GM12891 (cell line): ENCODE measurements around the gene SPACA6.
"Not testable (repeated sequence)": the region's sequence is repeated elsewhere in the genome, so short reads cannot be mapped to it uniquely, and the experiment has no call there.

Source experiments
- DNase-seq: peaks from one replicate; pipeline ENCODE4 v3.0.0; 2011; ENCODE audit warnings: low spot score; ENCODE audit not compliant: insufficient read length
- FAIRE-seq: peaks from 2 replicates; lab custom pipeline; 2011; peaks lifted over from hg19 to GRCh38; lab: Jason Lieb, UNC
- PAX5 ChIP-seq: IDR thresholded peaks from 2 replicates; pipeline ENCODE4 v1.6.1; 2011; ENCODE audit warnings: low read length, moderate library complexity, mild to moderate bottlenecking; ENCODE audit not compliant: insufficient read depth, severe bottlenecking
- POLR2A ChIP-seq: IDR thresholded peaks from 2 replicates; pipeline ENCODE4 v1.6.1; 2011; ENCODE audit warnings: low read depth, low read length, control low read depth
- POLR2AphosphoS5 ChIP-seq: IDR thresholded peaks from 2 replicates; pipeline ENCODE4 v1.6.1; 2011; ENCODE audit warnings: low read depth, low read length, control low read depth
- POU2F2 ChIP-seq: IDR thresholded peaks from 2 replicates; pipeline ENCODE4 v1.6.1; 2011; ENCODE audit warnings: low read depth, mild to moderate bottlenecking, control low read depth, low read length, moderate library complexity
- SPI1 ChIP-seq: IDR thresholded peaks from 2 replicates; pipeline ENCODE4 v1.6.1; 2011; ENCODE audit warnings: low read depth, low read length, control low read depth
- TAF1 ChIP-seq: IDR thresholded peaks from 2 replicates; pipeline ENCODE4 v1.6.1; 2011; ENCODE audit warnings: low read depth, low read length, control low read depth

The SPACA6 gene

DNA sequence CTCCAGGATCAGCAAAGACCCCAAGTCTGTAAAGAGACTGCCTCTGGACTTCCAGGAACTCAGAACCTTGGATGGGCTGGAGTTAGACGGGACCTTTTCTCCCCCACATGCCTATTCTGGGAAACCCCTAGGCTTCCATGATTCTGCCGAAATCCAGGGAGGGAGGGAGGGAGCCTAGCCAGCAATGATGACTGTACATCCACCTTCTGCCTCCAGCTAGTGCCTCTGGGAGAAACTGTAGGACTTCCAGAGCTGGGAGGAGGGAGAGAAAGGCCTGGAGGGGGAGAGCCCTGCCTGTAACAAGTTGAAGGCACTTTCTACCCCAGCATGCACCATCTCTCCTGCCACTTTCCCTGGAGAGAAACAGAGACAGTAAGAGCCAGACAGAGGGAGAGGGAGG, 36.7 kb downstream of the SPACA6 start:
- FAIRE-seq (no peak), DNase-seq (no peak)
- TF ChIP-seq POU2F2 = no peak
- no peak for TF ChIP-seq POLR2AphosphoS5
- TF ChIP-seq TAF1 = no peak
- no peak for TF ChIP-seq PAX5
- no peak for TF ChIP-seq SPI1
- no peak for TF ChIP-seq POLR2A

DNA sequence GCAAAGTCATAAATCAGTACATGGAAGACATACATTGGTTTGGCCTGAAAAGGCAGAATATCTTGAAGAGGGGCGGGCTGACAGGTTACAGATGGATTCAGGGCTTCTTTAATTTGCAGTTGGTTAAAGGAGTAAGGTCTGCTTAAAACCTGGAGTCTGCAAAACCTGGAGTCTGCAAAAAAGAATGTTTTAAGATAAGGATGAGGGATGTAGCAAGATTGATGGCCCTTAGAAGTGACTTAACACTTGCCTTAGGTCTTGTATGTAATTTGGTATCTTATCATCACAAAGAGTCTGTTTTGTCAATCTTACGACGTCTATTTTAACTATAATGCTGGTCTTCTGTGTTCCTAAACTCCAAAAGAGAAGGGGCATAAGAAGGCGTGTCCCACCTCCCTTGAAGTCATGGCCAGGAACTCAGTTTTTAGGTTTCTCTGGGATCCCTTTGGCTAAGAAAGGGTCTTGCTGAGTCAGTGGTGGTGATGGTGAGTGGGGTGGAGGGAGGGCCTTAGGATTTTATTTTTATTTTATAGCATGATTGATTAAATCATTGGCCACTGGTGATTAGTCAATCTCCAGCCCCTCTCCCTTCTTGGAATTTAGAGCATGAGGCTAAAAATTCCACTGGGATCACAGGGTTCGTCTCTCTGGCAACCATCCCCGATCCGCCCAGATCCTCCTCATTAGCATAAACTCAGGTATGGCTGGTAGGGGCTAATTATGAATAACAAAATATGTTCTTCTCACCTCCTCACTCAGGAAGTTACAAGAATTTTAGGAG, 40.8 kb downstream of the SPACA6 start:
- DNase-seq (no peak), FAIRE-seq (no peak)

DNA sequence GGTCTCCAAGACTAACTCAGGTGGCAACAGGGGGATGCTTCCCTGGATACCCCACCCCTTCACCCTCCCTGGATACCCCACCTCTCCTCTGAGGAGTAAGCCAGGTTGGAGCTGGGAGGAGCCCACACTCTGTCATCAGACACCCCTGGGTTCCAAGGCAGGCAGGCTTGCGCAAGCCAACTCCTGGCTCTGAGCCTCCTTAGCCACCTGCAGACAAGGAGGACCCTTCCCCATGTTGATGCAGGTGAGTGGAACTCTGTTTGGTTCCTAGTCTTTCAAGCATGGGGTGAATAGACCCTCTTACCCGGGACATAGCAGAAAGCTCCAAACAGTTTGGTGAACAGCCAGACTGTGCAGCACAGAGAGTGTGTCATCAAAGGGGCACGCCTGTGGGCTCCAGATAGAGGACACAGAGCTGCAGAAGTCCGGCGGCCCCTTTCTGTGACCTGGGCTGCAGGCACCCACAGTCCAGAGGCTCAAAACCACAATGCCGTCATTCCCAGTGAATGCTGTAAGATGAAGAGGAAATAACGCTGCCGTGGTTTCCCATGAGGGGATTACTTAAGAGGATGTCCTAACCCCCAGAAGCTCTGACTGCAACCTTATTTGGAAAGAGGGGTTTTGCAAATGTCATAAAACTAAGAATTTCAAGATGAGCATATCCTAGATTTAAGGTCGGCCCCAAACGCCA, 42.8 kb downstream of the SPACA6 start:
- FAIRE-seq (no peak), DNase-seq (no peak)

More for the DNA sequence above, 40.8 kb downstream of the SPACA6 start:
- no peak for TF ChIP-seq SPI1
- no peak for TF ChIP-seq TAF1
- TF ChIP-seq PAX5 = no peak
- TF ChIP-seq POLR2AphosphoS5 = no peak
- no peak for TF ChIP-seq POLR2A
- no peak for TF ChIP-seq POU2F2

DNA sequence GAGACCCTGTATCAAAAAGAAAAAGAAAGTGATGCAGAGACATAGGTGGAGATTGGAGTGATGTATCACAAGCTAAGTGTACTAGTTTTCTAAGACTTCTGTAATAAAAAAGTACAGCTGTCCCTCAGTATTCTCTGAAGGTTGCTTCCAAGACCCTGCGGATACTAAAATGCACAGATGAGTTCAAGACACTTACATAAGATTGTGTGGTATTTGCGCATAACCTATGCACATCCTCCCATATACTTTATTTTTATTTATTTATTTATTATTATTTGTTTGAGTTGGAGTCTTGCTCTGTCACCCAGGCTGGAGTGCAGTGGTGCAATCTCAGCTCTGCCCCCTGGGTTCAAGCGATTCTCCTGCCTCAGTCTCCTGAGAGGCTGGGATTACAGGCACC, 44.3 kb downstream of the SPACA6 start:
- no peak for DNase-seq
- TF ChIP-seq POU2F2 (no peak), SPI1 (no peak), POLR2A (no peak), TAF1 (no peak), PAX5 (no peak), POLR2AphosphoS5 (no peak)
- no peak for FAIRE-seq

More for the DNA sequence above, 42.8 kb downstream of the SPACA6 start:
- TF ChIP-seq POLR2A = no peak
- TF ChIP-seq SPI1 = no peak
- no peak for TF ChIP-seq PAX5
- TF ChIP-seq POU2F2 = no peak
- TF ChIP-seq TAF1 = no peak
- no peak for TF ChIP-seq POLR2AphosphoS5

DNA sequence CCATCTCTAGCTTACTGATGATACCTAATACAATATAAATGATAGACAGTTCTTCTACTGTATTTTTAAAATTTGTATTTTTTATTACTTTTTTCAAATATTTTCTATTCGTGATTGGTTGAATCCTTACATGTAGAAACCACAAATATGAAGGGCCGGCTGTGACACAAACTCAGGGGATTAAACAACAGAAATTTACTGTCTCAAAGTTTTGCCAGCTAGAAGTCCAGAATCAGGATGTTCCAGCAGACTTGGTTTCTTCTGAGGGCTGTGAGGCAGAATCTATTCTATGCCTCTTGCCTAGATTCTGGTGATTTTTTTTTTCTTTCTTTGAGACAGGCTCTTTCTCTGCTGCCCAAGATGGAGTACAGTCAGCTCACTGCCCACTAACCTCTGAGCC, 44.8 kb downstream of the SPACA6 start:
- no peak for FAIRE-seq
- TF ChIP-seq PAX5 (no peak), POLR2A (no peak), POU2F2 (no peak), TAF1 (no peak), SPI1 (no peak), POLR2AphosphoS5 (no peak)
- no peak for DNase-seq

GRCh38 chr19:51738523-51738922, 45.4 kb downstream of the SPACA6 start:
- not testable (repeated sequence) for FAIRE-seq, DNase-seq

GRCh38 chr19:51739466-51740213, 46.5 kb downstream of the SPACA6 start:
- TF ChIP-seq POLR2A = no peak
- no peak for TF ChIP-seq SPI1
- no peak for TF ChIP-seq TAF1
- no peak for TF ChIP-seq PAX5
- DNase-seq = no peak
- no peak for FAIRE-seq

- TF ChIP-seq TAF1 (no peak), POLR2AphosphoS5 (no peak), SPI1 (no peak), POU2F2 (no peak), POLR2A (no peak)
- FAIRE-seq = no peak
- no peak for DNase-seq
Observed at GRCh38 chr19:51740356-51740755, 47.2 kb downstream of the SPACA6 start.

- DNase-seq = no peak
Observed at GRCh38 chr19:51742789-51743188, 49.7 kb downstream of the SPACA6 start.

More at GRCh38 chr19:51742789-51743188, 49.7 kb downstream of the SPACA6 start:
- TF ChIP-seq POU2F2 = no peak
- no peak for TF ChIP-seq TAF1
- no peak for TF ChIP-seq POLR2A
- no peak for TF ChIP-seq POLR2AphosphoS5
- no peak for TF ChIP-seq PAX5
- no peak for TF ChIP-seq SPI1
- FAIRE-seq = no peak
